Effector memory CD8-positive, alpha-beta T cell (primary cell): ENCODE measurements around the gene MSI2.

Source experiments
- ATAC-seq: fragments of 150-1000 bp; cut with Tn5 transposase; replicated peaks from 2 replicates; pipeline ENCODE4 v1.10.0; 2021; ENCODE audit warnings: mild to moderate bottlenecking, moderate library complexity
- DNase-seq, 3 experiments: peaks; one replicate each; pipeline ENCODE4 v3.0.0; 2021
- H3K27ac Mint-ChIP-seq, 2 donors: one replicate each; pipeline ENCODE4 v1.8.0; 2022; ENCODE audit warnings: mild to moderate bottlenecking in 2 of 2, mixed read lengths in 2 of 2, moderate library complexity in 2 of 2
- H3K27me3 Mint-ChIP-seq, 2 donors: one replicate each; pipeline ENCODE4 v1.8.0; 2022; ENCODE audit warnings: mixed read lengths in 2 of 2
- H3K36me3 Mint-ChIP-seq: one replicate; pipeline ENCODE4 v1.8.0; 2022; ENCODE audit warnings: mild to moderate bottlenecking, moderate library complexity, mixed read lengths; ENCODE audit not compliant: insufficient read depth
- H3K4me1 Mint-ChIP-seq, 2 donors: one replicate each; pipeline ENCODE4 v1.8.0; 2022; ENCODE audit warnings: low read depth in 2 of 2, mixed read lengths in 2 of 2
- H3K4me3 Mint-ChIP-seq, 2 donors: one replicate each; pipeline ENCODE4 v1.8.0; 2022; ENCODE audit warnings: mild to moderate bottlenecking in 2 of 2, mixed read lengths in 2 of 2, moderate library complexity in 2 of 2
- H3K9me3 Mint-ChIP-seq, 2 donors: one replicate each; pipeline ENCODE4 v1.8.0; 2022; ENCODE audit warnings: mixed read lengths in 2 of 2

The MSI2 gene

DNA sequence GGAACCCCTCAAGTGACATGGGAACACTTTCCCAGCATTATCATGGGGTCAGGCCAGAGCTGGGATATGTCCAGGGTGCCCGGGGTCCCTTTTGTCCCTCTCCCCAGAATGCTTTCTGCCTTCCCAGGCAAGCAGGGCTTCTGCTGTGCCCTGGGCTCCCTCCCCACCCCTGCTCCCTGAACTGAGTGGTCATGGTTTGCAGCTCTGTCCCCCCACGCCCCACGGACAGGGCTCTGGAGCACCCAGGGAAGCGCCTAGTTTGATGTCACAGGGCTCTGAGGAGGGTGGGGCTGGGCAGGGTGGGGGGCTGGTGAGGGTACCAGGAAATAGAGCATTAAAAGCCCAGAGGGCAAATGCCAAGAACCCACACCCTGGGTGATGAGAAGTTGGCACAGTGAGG lies 396.5 kb downstream of the MSI2 start:
- no peak for ATAC-seq
- Mint-ChIP-seq H3K27ac (peak overlapping the region in 1 of 2 donors; percentile 18), H3K9me3 (no peaks in the 10 kb centered on the region), H3K27me3 (no peaks in the 10 kb centered on the region), H3K36me3 (no peaks in the 10 kb centered on the region), H3K4me3 (no peak overlapping the region), H3K4me1 (peaks cover 12 to 31% of the 10 kb centered on the region in 2 donors)
- no peak for DNase-seq

DNA sequence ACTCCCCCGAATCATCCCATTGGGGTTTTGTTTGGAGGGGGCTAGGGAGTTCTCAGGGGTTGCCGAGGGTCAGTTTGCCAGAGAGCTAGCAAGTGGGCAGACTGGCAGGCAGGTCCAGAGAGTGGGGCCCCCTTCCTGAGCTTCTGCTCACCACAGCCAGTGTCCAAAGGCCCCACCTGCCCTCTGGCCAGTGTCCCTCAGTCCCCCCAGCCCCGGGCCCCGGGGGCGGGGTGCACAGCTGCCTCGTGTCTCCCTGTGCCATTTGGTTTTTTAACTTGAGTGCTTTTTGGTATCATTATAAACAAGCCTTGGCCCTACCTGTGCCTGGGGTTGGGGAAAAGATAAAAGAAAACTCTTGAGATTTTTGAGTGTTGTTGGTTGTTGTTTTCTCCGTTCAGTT lies 397.0 kb downstream of the MSI2 start:
- peaks cover 12 to 31% of the 10 kb centered on the region in 2 donors for H3K4me1 Mint-ChIP-seq
- H3K36me3 Mint-ChIP-seq, result no peaks in the 10 kb centered on the region
- no peak for DNase-seq
- no peak overlapping the region for H3K4me3 Mint-ChIP-seq
- no peak for ATAC-seq
- H3K27ac Mint-ChIP-seq, result peak overlapping the region; percentile 8 to 84
- no peaks in the 10 kb centered on the region for H3K27me3 Mint-ChIP-seq
- H3K9me3 Mint-ChIP-seq, result no peaks in the 10 kb centered on the region

- no peaks in the 10 kb centered on the region for H3K27me3 Mint-ChIP-seq
- peak; percentile 77 for ATAC-seq
- no peaks in the 10 kb centered on the region for H3K9me3 Mint-ChIP-seq
- no peaks in the 10 kb centered on the region for H3K36me3 Mint-ChIP-seq
- peak overlapping the region in 1 of 2 donors; percentile 22 for H3K4me3 Mint-ChIP-seq
- H3K4me1 Mint-ChIP-seq, result peaks cover 12 to 38% of the 10 kb centered on the region in 2 donors
- peak overlapping the region; percentile 8 to 84 for H3K27ac Mint-ChIP-seq
- no peak for DNase-seq
These were observed 397.9 kb downstream of the MSI2 start for GRCh38 chr17:57654040-57654775.

DNA sequence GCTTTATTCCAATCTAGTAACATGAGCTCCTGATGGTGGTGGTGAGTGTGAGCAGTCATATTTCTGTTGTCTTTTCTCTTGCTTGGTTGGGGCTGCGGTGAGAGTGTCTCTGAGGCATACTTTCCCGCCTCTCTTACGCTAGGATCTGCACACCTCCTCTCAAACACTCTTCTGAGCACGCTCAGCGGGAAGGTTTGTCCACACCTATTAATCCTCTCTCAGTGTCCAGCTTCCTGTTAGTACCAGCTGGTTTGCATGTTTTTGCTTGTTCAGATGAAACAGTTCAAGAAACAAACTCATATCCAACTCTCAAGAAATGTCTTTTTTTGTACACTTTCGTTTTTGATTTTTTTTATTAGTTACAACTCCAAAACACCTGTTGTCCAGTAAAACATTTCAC lies 399.2 kb downstream of the MSI2 start:
- Mint-ChIP-seq H3K4me1 (peaks cover 11 to 39% of the 10 kb centered on the region in 2 donors), H3K27ac (peak overlapping the region in 1 of 2 donors; percentile 27), H3K27me3 (no peaks in the 10 kb centered on the region), H3K9me3 (no peaks in the 10 kb centered on the region), H3K36me3 (peaks cover 3% of the 10 kb centered on the region), H3K4me3 (no peak overlapping the region)
- DNase-seq (no peak), ATAC-seq (no peak)

GRCh38 chr17:57657211-57657610 lies 400.9 kb downstream of the MSI2 start:
- H3K4me3 Mint-ChIP-seq, result no peak overlapping the region
- DNase-seq (no peak), ATAC-seq (no peak)
- no peaks in the 10 kb centered on the region for H3K9me3 Mint-ChIP-seq
- peaks cover 3% of the 10 kb centered on the region for H3K36me3 Mint-ChIP-seq
- H3K4me1 Mint-ChIP-seq, result peaks cover 7 to 39% of the 10 kb centered on the region in 2 donors
- H3K27me3 Mint-ChIP-seq, result no peaks in the 10 kb centered on the region
- H3K27ac Mint-ChIP-seq, result peak overlapping the region in 1 of 2 donors; percentile 76

GRCh38 chr17:57662041-57662440 lies 405.7 kb downstream of the MSI2 start:
- Mint-ChIP-seq H3K4me1 (peaks cover 12 to 22% of the 10 kb centered on the region in 2 donors), H3K9me3 (no peaks in the 10 kb centered on the region), H3K4me3 (no peak overlapping the region), H3K27me3 (no peaks in the 10 kb centered on the region), H3K27ac (peak overlapping the region in 1 of 2 donors; percentile 89), H3K36me3 (peaks cover 12% of the 10 kb centered on the region)
- DNase-seq (no peak), ATAC-seq (no peak)

GRCh38 chr17:57662644-57663308 lies 406.5 kb downstream of the MSI2 start:
- Mint-ChIP-seq H3K4me3 (peak overlapping the region in 1 of 2 donors; percentile 43), H3K9me3 (no peaks in the 10 kb centered on the region), H3K36me3 (peaks cover 12% of the 10 kb centered on the region), H3K27me3 (no peaks in the 10 kb centered on the region), H3K27ac (peak overlapping the region in 1 of 2 donors; percentile 89), H3K4me1 (peaks cover 8 to 20% of the 10 kb centered on the region in 2 donors)
- ATAC-seq, result peak; percentile 90
- peak in 2 of 3 experiments; percentile 52 to 54 for DNase-seq

DNA sequence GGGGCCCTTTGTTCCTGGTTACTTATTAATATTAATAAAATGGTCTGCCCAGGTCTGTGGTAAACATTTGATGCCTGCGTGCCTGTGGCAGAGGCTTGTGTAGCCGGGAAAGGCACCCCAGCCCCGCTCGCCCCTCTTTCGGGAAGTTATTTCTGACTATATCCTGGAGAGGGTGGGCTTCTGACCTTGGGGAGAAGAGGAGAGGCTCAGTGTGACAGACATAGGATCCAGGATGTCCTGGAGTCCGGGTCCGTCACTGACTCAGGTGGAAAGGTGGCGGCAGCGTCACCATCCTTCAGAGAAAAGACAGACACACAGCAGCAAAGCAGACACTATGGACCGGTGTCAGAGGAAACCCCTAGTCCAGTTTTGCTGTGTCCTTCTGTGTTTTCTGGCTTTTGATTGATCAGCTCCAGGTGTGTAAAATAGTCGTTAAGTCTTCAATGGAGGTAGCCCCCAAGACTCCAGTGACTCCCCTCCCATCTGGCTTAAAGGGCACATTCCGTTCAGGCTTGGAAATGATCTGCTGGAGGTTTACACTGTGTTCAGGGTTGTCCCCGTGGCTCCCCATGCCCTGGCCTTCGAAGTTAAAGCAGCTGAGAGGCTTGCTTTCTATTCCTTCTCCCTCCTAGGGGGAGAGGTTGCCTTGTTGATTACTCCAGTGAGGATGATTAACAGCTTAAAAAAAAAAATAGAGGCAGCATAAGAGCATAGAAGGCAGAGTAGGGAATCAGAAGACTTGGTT lies 407.2 kb downstream of the MSI2 start:
- no peak for ATAC-seq
- H3K9me3 Mint-ChIP-seq, result no peaks in the 10 kb centered on the region
- peaks cover 8 to 20% of the 10 kb centered on the region in 2 donors for H3K4me1 Mint-ChIP-seq
- H3K27ac Mint-ChIP-seq, result peak overlapping the region; percentile 89
- H3K27me3 Mint-ChIP-seq, result no peaks in the 10 kb centered on the region
- DNase-seq, result no peak
- H3K4me3 Mint-ChIP-seq, result no peak overlapping the region
- peaks cover 12% of the 10 kb centered on the region for H3K36me3 Mint-ChIP-seq

GRCh38 chr17:57665128-57665527 lies 408.8 kb downstream of the MSI2 start:
- DNase-seq (no peak), ATAC-seq (no peak)
- no peaks in the 10 kb centered on the region for H3K27me3 Mint-ChIP-seq
- no peaks in the 10 kb centered on the region for H3K9me3 Mint-ChIP-seq
- peak overlapping the region; percentile 89 for H3K27ac Mint-ChIP-seq
- no peak overlapping the region for H3K4me3 Mint-ChIP-seq
- peaks cover 16 to 18% of the 10 kb centered on the region in 2 donors for H3K4me1 Mint-ChIP-seq
- H3K36me3 Mint-ChIP-seq, result peaks cover 11% of the 10 kb centered on the region

- ATAC-seq (no peak), DNase-seq (no peak)
- Mint-ChIP-seq H3K27me3 (no peaks in the 10 kb centered on the region), H3K4me3 (no peak overlapping the region), H3K4me1 (peaks cover 19 to 24% of the 10 kb centered on the region in 2 donors), H3K9me3 (no peaks in the 10 kb centered on the region), H3K27ac (peak overlapping the region; percentile 89 to 93), H3K36me3 (peaks cover 9% of the 10 kb centered on the region)
These were observed 409.4 kb downstream of the MSI2 start for GRCh38 chr17:57665696-57666095.

DNA sequence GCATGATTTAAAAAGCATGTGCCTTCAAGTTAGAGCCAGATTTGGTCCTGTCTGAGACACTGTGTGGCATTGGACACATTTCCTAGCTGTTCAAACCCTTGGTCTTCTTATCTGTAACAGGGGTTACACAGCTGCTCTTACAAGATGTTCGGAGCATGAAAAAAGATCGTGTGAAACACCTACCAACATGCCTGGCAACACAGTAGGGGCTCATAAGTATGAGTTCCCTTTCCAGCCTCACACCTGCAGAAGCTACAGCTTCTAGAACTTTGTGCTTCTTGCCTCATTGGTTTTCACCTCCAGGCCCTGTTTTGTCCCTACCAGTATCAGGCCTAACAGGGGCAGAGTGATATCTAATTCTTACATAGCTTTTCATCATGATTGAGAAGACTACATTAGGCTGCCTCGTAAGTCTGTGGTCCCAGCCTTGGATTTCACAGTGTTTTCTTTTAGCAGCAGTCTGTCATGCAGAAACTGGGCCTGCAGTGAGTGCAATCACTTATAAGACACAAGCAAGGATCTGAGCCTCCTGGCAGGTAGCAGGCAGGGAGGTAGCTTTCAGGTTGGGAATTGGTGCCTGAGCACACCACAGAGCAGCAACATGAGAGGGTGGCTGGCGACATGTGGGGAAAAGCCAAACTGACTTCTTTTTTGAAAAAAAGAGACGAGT lies 410.0 kb downstream of the MSI2 start:
- Mint-ChIP-seq H3K4me1 (peaks cover 25 to 30% of the 10 kb centered on the region in 2 donors), H3K9me3 (no peaks in the 10 kb centered on the region), H3K27ac (peak overlapping the region; percentile 89 to 93), H3K36me3 (peaks cover 9% of the 10 kb centered on the region), H3K4me3 (no peak overlapping the region), H3K27me3 (no peaks in the 10 kb centered on the region)
- ATAC-seq, result no peak
- no peak for DNase-seq

DNA sequence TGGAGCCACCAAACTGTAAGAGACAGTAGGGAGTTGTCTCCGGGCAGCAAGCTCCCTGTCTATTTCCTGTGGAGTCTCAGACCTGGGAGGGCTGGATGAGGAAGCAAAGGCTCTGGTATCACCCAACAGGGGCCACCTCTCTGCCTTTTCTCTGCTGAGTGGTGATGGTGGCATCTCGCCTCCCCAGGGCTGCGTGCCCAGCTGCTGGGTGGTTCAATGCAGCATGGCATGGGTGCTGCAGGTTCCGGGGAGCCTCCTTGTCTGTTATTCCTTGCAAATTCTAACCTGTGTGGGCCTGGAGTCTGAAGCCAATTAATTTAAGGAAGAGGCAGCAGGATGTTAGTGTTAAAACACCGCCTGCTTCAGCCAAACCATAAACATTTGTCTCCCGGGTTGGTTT lies 410.6 kb downstream of the MSI2 start:
- Mint-ChIP-seq H3K4me3 (no peak overlapping the region), H3K9me3 (no peaks in the 10 kb centered on the region), H3K4me1 (peaks cover 30 to 35% of the 10 kb centered on the region in 2 donors), H3K36me3 (peaks cover 9% of the 10 kb centered on the region), H3K27ac (peak overlapping the region; percentile 81 to 93), H3K27me3 (no peaks in the 10 kb centered on the region)
- ATAC-seq (no peak), DNase-seq (no peak)

GRCh38 chr17:57667461-57667923 lies 411.2 kb downstream of the MSI2 start:
- H3K4me3 Mint-ChIP-seq, result no peak overlapping the region
- H3K9me3 Mint-ChIP-seq, result no peaks in the 10 kb centered on the region
- DNase-seq, result no peak
- peaks cover 33 to 41% of the 10 kb centered on the region in 2 donors for H3K4me1 Mint-ChIP-seq
- peaks cover 13% of the 10 kb centered on the region for H3K36me3 Mint-ChIP-seq
- H3K27me3 Mint-ChIP-seq, result no peaks in the 10 kb centered on the region
- ATAC-seq, result no peak
- peak overlapping the region; percentile 81 to 93 for H3K27ac Mint-ChIP-seq
